Dendritic cell treated with granulocyte-macrophage colony-stimulating factor and Interleukin-4, amounts not matched to agents 40 ng/mL and 50 ng/mL, for 4 days (primary cell): ENCODE measurements around the gene CRTC3.

Experiments
- H3K27ac Mint-ChIP-seq: one replicate; pipeline ENCODE4 v1.8.0; 2022; ENCODE audit warnings: mild to moderate bottlenecking, mixed read lengths
- H3K27me3 Mint-ChIP-seq: one replicate; pipeline ENCODE4 v1.8.0; 2022; ENCODE audit warnings: mild to moderate bottlenecking, mixed read lengths
- H3K36me3 Mint-ChIP-seq: one replicate; pipeline ENCODE4 v1.8.0; 2022; ENCODE audit warnings: low read depth, mixed read lengths
- H3K4me1 Mint-ChIP-seq: one replicate; pipeline ENCODE4 v1.8.0; 2022; ENCODE audit warnings: low read depth, mixed read lengths
- H3K4me3 Mint-ChIP-seq: one replicate; pipeline ENCODE4 v1.8.0; 2022; ENCODE audit warnings: mild to moderate bottlenecking, moderate library complexity, mixed read lengths
- H3K9me3 Mint-ChIP-seq: one replicate; pipeline ENCODE4 v1.8.0; 2022; ENCODE audit warnings: mixed read lengths
- intact Hi-C: fragments of 100-400 bp; cut with micrococcal nuclease; formaldehyde crosslinking; loops from one replicate; pipeline ENCODE4 v1.15.0; 2022

Gene CRTC3

GRCh38 chr15:90594301-90594738 lies 64.6 kb downstream of the CRTC3 start:
- H3K4me1 Mint-ChIP-seq: peaks cover 67% of the 10 kb centered on the region
- H3K27ac Mint-ChIP-seq: peak overlapping the region; percentile 67
- no peaks in the 10 kb centered on the region for H3K27me3 Mint-ChIP-seq
- peaks cover 12% of the 10 kb centered on the region for H3K36me3 Mint-ChIP-seq
- intact Hi-C loops: loop anchor here (5.0 kb wide), 1 partner anchor 42 kb away; no protein-coding TSS in a partner anchor
- H3K4me3 Mint-ChIP-seq: peak overlapping the region; percentile 45
- H3K9me3 Mint-ChIP-seq: no peaks in the 10 kb centered on the region

GRCh38 chr15:90595763-90596155 lies 66.0 kb downstream of the CRTC3 start:
- Mint-ChIP-seq H3K27ac (peak overlapping the region; percentile 67), H3K9me3 (no peaks in the 10 kb centered on the region), H3K36me3 (peaks cover 23% of the 10 kb centered on the region), H3K4me3 (no peak overlapping the region), H3K4me1 (peaks cover 74% of the 10 kb centered on the region), H3K27me3 (no peaks in the 10 kb centered on the region)
- intact Hi-C loops: loop anchor here (5.0 kb wide), 1 partner anchor 33 kb away; no protein-coding TSS in a partner anchor

GRCh38 chr15:90596943-90597342 lies 67.2 kb downstream of the CRTC3 start:
- intact Hi-C loops: loop anchor here (5.0 kb wide), 1 partner anchor 35 kb away; no protein-coding TSS in a partner anchor
- Mint-ChIP-seq H3K27me3 (no peaks in the 10 kb centered on the region), H3K27ac (peak overlapping the region; percentile 43), H3K36me3 (peaks cover 34% of the 10 kb centered on the region), H3K9me3 (no peaks in the 10 kb centered on the region), H3K4me3 (no peak overlapping the region), H3K4me1 (peaks cover 75% of the 10 kb centered on the region)

GRCh38 chr15:90597577-90597976 lies 67.9 kb downstream of the CRTC3 start:
- H3K36me3 Mint-ChIP-seq: peaks cover 41% of the 10 kb centered on the region
- H3K27me3 Mint-ChIP-seq: no peaks in the 10 kb centered on the region
- intact Hi-C loops: loop anchor here (5.0 kb wide), 1 partner anchor 35 kb away; no protein-coding TSS in a partner anchor
- peak overlapping the region; percentile 78 for H3K27ac Mint-ChIP-seq
- H3K4me3 Mint-ChIP-seq: no peak overlapping the region
- no peaks in the 10 kb centered on the region for H3K9me3 Mint-ChIP-seq
- H3K4me1 Mint-ChIP-seq: peaks cover 73% of the 10 kb centered on the region

DNA sequence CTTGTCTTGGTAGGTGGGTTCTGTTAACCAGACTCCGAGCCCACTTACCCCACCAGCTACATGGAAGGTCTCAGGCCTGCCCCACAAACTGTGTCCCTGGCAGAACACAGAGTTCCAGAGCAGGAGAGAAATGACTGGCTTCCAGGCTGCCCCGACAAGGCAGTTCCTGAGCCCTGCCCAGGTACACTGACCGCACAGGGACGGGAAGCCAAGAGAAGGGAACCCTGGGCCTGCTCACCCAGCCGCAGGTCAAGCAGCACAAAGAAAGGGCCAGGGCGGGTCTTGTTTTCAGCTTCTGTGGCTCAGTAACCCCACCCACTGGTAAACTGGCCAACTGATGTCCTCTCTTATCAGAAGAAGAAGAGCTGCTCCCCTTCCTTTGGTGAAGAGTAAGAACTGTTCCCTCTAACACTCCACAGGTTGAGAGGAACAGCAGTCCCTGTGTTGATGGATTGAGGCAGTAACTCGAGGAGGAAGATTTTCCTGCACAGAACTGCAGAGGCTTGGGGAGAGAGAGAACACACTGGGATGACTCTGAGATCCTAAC lies 68.4 kb downstream of the CRTC3 start:
- intact Hi-C loops: loop anchor here (5.0 kb wide), 1 partner anchor 36 kb away; no protein-coding TSS in a partner anchor
- no peaks in the 10 kb centered on the region for H3K9me3 Mint-ChIP-seq

DNA sequence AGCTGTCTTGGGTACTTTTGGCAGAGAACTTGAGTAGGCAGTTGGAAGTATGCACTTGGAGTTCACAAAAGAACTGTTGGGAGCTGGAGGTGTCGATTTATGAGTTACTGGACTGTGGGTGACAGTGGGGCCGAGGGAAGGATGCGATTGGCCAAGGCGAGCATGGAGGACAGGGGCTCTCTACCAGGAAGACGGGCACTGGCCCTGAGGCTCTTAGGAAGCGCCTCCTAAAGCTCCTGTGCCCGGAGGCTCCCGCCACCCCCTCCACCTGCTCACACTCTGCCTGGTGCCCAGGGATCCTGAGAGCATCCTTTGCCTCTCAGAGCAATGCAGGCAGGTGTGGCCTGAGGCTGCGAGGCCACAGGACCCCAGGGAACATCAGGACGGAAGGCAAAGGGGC lies 69.0 kb downstream of the CRTC3 start:
- Mint-ChIP-seq H3K27me3 (no peaks in the 10 kb centered on the region), H3K4me3 (no peak overlapping the region), H3K36me3 (peaks cover 45% of the 10 kb centered on the region), H3K4me1 (peaks cover 63% of the 10 kb centered on the region), H3K9me3 (no peaks in the 10 kb centered on the region), H3K27ac (peak overlapping the region; percentile 78)
- intact Hi-C loops: loop anchor here (5.0 kb wide), 1 partner anchor 36 kb away; no protein-coding TSS in a partner anchor

More for the DNA sequence above, 68.4 kb downstream of the CRTC3 start:
- Mint-ChIP-seq H3K4me3 (no peak overlapping the region), H3K27ac (peak overlapping the region; percentile 78), H3K4me1 (peaks cover 68% of the 10 kb centered on the region), H3K36me3 (peaks cover 45% of the 10 kb centered on the region), H3K27me3 (no peaks in the 10 kb centered on the region)

- H3K9me3 Mint-ChIP-seq: no peaks in the 10 kb centered on the region
- no peak overlapping the region for H3K27ac Mint-ChIP-seq
- no peaks in the 10 kb centered on the region for H3K27me3 Mint-ChIP-seq
- intact Hi-C loops: loop anchor here (5.0 kb wide), 1 partner anchor 37 kb away; no protein-coding TSS in a partner anchor
- peaks cover 49% of the 10 kb centered on the region for H3K36me3 Mint-ChIP-seq
- H3K4me3 Mint-ChIP-seq: no peak overlapping the region
- H3K4me1 Mint-ChIP-seq: peaks cover 58% of the 10 kb centered on the region
These were observed 69.4 kb downstream of the CRTC3 start for GRCh38 chr15:90599116-90599515.

DNA sequence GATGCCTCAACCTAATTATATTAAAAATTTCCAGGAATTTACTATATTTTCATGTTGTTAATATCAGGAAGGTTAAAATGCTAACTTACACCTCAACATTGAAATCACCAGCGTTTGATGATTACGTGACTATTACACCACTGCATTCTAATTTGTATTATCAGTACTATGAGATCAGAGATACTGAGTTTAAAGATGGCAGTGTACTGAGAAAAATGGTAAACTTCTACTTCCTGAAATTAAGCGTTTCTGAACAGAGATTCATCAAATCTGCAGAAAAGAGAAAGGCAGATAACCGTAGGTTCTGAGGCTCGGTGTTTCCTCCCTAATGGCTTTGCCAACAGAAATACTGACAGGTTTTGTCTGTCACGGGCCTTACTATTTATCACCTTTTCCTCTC lies 69.9 kb downstream of the CRTC3 start:
- H3K27me3 Mint-ChIP-seq: no peaks in the 10 kb centered on the region
- intact Hi-C loops: loop anchor here (5.0 to 10.0 kb wide), 3 partner anchors 37 to 275 kb away; no protein-coding TSS in a partner anchor
- H3K27ac Mint-ChIP-seq: no peak overlapping the region
- H3K4me3 Mint-ChIP-seq: no peak overlapping the region
- H3K36me3 Mint-ChIP-seq: peaks cover 55% of the 10 kb centered on the region
- H3K9me3 Mint-ChIP-seq: no peaks in the 10 kb centered on the region
- peaks cover 53% of the 10 kb centered on the region for H3K4me1 Mint-ChIP-seq

GRCh38 chr15:90600954-90601353 lies 71.2 kb downstream of the CRTC3 start:
- no peak overlapping the region for H3K4me3 Mint-ChIP-seq
- H3K4me1 Mint-ChIP-seq: peaks cover 40% of the 10 kb centered on the region
- peaks cover 68% of the 10 kb centered on the region for H3K36me3 Mint-ChIP-seq
- H3K27me3 Mint-ChIP-seq: no peaks in the 10 kb centered on the region
- intact Hi-C loops: loop anchor here (5.0 to 10.0 kb wide), 2 partner anchors 104 to 276 kb away; no protein-coding TSS in a partner anchor
- no peak overlapping the region for H3K27ac Mint-ChIP-seq
- no peaks in the 10 kb centered on the region for H3K9me3 Mint-ChIP-seq

GRCh38 chr15:90603893-90604292 lies 74.2 kb downstream of the CRTC3 start:
- H3K36me3 Mint-ChIP-seq: peaks cover 82% of the 10 kb centered on the region
- intact Hi-C loops: loop anchor here (5.0 to 10.0 kb wide), 2 partner anchors 107 to 279 kb away; no protein-coding TSS in a partner anchor

GRCh38 chr15:90606641-90607040 lies 76.9 kb downstream of the CRTC3 start:
- Mint-ChIP-seq H3K27ac (no peak overlapping the region), H3K4me3 (no peak overlapping the region), H3K9me3 (no peaks in the 10 kb centered on the region), H3K27me3 (no peaks in the 10 kb centered on the region), H3K4me1 (no peaks in the 10 kb centered on the region), H3K36me3 (peaks cover 86% of the 10 kb centered on the region)
- intact Hi-C loops: loop anchor here (10.0 kb wide), 1 partner anchor 282 kb away; no protein-coding TSS in a partner anchor

More at GRCh38 chr15:90603893-90604292, 74.2 kb downstream of the CRTC3 start:
- Mint-ChIP-seq H3K27me3 (no peaks in the 10 kb centered on the region), H3K27ac (no peak overlapping the region), H3K9me3 (no peaks in the 10 kb centered on the region), H3K4me1 (peaks cover 13% of the 10 kb centered on the region), H3K4me3 (no peak overlapping the region)

GRCh38 chr15:90607361-90607760 lies 77.6 kb downstream of the CRTC3 start:
- no peaks in the 10 kb centered on the region for H3K4me1 Mint-ChIP-seq
- H3K27me3 Mint-ChIP-seq: no peaks in the 10 kb centered on the region
- no peaks in the 10 kb centered on the region for H3K9me3 Mint-ChIP-seq
- intact Hi-C loops: loop anchor here (10.0 kb wide), 1 partner anchor 283 kb away; no protein-coding TSS in a partner anchor
- H3K36me3 Mint-ChIP-seq: peaks cover 86% of the 10 kb centered on the region
- H3K27ac Mint-ChIP-seq: no peak overlapping the region
- H3K4me3 Mint-ChIP-seq: no peak overlapping the region

DNA sequence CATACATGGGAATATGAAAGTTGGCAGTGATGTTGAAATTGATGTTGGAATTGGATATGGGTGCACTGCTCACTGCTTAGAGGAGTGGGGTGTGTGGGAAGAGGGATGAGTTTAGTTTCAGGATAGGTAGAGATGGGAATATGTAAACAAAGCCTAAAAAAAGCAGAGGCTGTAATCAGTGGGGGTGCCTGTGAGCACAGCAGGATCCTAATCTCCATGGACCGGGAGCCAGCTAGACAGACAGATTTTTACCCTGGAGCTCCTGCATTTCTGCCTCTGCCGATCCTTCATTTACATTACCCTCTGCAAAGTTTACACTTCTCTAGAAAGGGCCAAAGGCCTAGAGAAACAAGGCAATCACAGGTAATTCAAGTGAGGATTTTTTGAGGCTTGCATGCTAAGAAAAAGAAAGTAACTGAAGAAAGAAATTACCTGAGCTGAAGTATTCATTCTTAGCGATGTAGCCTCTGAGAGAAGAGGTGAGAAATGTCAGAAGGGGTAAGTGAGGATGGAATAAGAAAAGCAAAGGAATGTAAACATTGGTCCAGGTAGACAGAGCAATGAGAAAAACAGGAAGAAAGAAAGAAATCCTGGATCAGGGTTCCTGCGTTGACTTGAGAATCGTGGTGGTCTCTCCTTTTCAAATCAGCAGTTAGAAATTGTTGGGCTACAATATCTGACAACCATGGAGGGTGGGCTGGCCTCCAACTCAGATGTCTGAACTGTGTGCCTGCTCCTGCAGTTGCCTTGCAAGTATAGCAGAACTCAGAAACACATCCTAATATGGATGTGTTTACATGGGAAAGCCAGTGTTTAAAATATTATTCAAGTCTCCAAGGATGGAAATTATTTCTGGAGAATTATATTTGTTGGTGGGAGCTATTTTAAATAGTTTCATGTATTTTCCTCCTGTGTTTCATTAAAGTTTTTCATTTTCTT lies 79.8 kb downstream of the CRTC3 start:
- Mint-ChIP-seq H3K27ac (no peak overlapping the region), H3K4me1 (no peaks in the 10 kb centered on the region), H3K9me3 (no peaks in the 10 kb centered on the region), H3K27me3 (no peaks in the 10 kb centered on the region), H3K4me3 (no peak overlapping the region), H3K36me3 (peaks cover 91% of the 10 kb centered on the region)
- intact Hi-C loops: loop anchor here (10.0 kb wide), 1 partner anchor 285 kb away; no protein-coding TSS in a partner anchor
